H1 (cell line): ENCODE measurements around the gene CLEC1B. TPM values are rescaled to one million over a fixed set of nuclear protein-coding genes. Genes with fewer than 3 reads are reported as not detected.

ENCODE experiments used
- CTCF ChIA-PET: fragments of 300-600 bp; sonication (Branson Sonifier 250); formaldehyde crosslinking; loops from one replicate; lab custom pipeline; 2021; ENCODE audit not compliant: partially characterized antibody; lab: Charles Lee
- POLR2A ChIA-PET: fragments of 300-600 bp; sonication (Branson Sonifier 250); formaldehyde crosslinking; loops from one replicate; lab custom pipeline; 2021; ENCODE audit warnings: inconsistent platforms; ENCODE audit not compliant: partially characterized antibody; lab: Charles Lee
- DNase-seq, 2 experiments: peaks; one replicate each; pipeline versions ENCODE4 v3.0.0 to v3.0.0-alpha.2; 2010 to 2022; ENCODE audit warnings: low spot score in 2 of 2, low read depth in 1 of 2, mixed read lengths in 1 of 2
- FAIRE-seq: peaks from 2 replicates; lab custom pipeline; 2011; peaks lifted over from hg19 to GRCh38; lab: Jason Lieb, UNC
- H2AFZ ChIP-seq: 2 replicates; pipeline ENCODE4 v1.8.1; 2012; ENCODE audit warnings: low read length, inconsistent platforms
- H2AK5ac ChIP-seq: 2 replicates; pipeline ENCODE4 v1.6.1; 2013; ENCODE audit warnings: low read depth, low read length
- H2BK120ac ChIP-seq: replicated peaks from 2 replicates; pipeline ENCODE3; 2013; ENCODE audit warnings: low read depth, low read length, inconsistent platforms
- H2BK12ac ChIP-seq: 2 replicates; pipeline ENCODE4 v1.6.1; 2013; ENCODE audit warnings: low read depth, low read length
- H2BK15ac ChIP-seq: 2 replicates; pipeline ENCODE4 v1.6.1; 2013; ENCODE audit warnings: low read length
- H2BK20ac ChIP-seq: 2 replicates; pipeline ENCODE4 v1.6.1; 2013; ENCODE audit warnings: low read length
- H2BK5ac ChIP-seq: 2 replicates; pipeline ENCODE4 v1.6.1; 2013; ENCODE audit warnings: low read depth, low read length
- H3K14ac ChIP-seq: 2 replicates; pipeline ENCODE4 v1.6.1; 2013; ENCODE audit warnings: inconsistent platforms; ENCODE audit not compliant: insufficient read length
- H3K18ac ChIP-seq: 2 replicates; pipeline ENCODE4 v1.6.1; 2013; ENCODE audit warnings: low read length; ENCODE audit errors: extremely low read depth
- H3K23ac ChIP-seq: 2 replicates; pipeline ENCODE4 v1.6.1; 2013; ENCODE audit warnings: inconsistent platforms; ENCODE audit not compliant: insufficient read length
- H3K23me2 ChIP-seq: 2 replicates; pipeline ENCODE4 v1.6.1; 2013; ENCODE audit warnings: low read depth, low read length
- H3K27ac ChIP-seq: 2 replicates; pipeline ENCODE4 v1.6.1; 2011; ENCODE audit warnings: low read depth, low read length, inconsistent platforms
- H3K27me3 ChIP-seq, 4 experiments: replicated peaks in 1 of 4; 1 replicate in 1 of 4; 2 replicates in 3 of 4; pipeline versions ENCODE4 v1.6.1 to v1.8.1; 2011 to 2013; ENCODE audit warnings: low read length in 3 of 4, mild to moderate bottlenecking in 3 of 4, inconsistent platforms in 2 of 4, mixed read lengths in 2 of 4, moderate library complexity in 1 of 4; ENCODE audit not compliant: control insufficient read depth in 3 of 4, insufficient read depth in 3 of 4; ENCODE audit errors: extremely low read depth in 1 of 4
- H3K36me3 ChIP-seq, 4 experiments: 2 replicates each; pipeline versions ENCODE4 v1.6.1 to v1.8.1; 2011 to 2013; ENCODE audit warnings: mild to moderate bottlenecking in 4 of 4, low read length in 3 of 4, moderate library complexity in 2 of 4, control low read depth in 1 of 4, inconsistent platforms in 1 of 4; ENCODE audit not compliant: insufficient read depth in 4 of 4, control insufficient read depth in 2 of 4
- H3K4ac ChIP-seq: replicated peaks from 2 replicates; pipeline ENCODE3; 2013; ENCODE audit warnings: low read length, low read depth, mixed read lengths, inconsistent platforms; ENCODE audit not compliant: insufficient read length
- H3K4me1 ChIP-seq, 4 experiments: replicated peaks in 1 of 4; 1 replicate in 1 of 4; 2 replicates in 3 of 4; pipeline versions ENCODE4 v1.6.1 to v1.8.1; 2011 to 2013; ENCODE audit warnings: low read length in 3 of 4, inconsistent platforms in 2 of 4, mixed read lengths in 1 of 4; ENCODE audit not compliant: insufficient read depth in 4 of 4, control insufficient read depth in 3 of 4
- H3K4me2 ChIP-seq, 2 experiments: 2 replicates each; pipeline versions ENCODE4 v1.6.1 to v1.8.1; 2011 to 2013; ENCODE audit warnings: low read depth in 2 of 2, low read length in 2 of 2, control low read depth in 1 of 2, inconsistent platforms in 1 of 2, mild to moderate bottlenecking in 1 of 2; ENCODE audit not compliant: insufficient read depth in 1 of 2
- H3K4me3 ChIP-seq, 4 experiments: fragments of 200-600, 300-600 bp in 1 of 4; sonication (generic), shearing (Covaris generic), sonication (Bioruptor Twin) in 1 of 4; 2 replicates each; pipeline versions ENCODE4 v1.5.1 to v1.8.1; 2011 to 2016; ENCODE audit warnings: low read length in 4 of 4, low read depth in 3 of 4, control low read depth in 2 of 4, inconsistent platforms in 2 of 4, mild to moderate bottlenecking in 2 of 4, mixed read lengths in 1 of 4, moderate library complexity in 1 of 4; ENCODE audit not compliant: insufficient read depth in 2 of 4; ENCODE audit errors: extremely low read depth in 1 of 4
- H3K56ac ChIP-seq: replicated peaks from 2 replicates; pipeline ENCODE3; 2013; ENCODE audit warnings: low read depth, mild to moderate bottlenecking, mixed read lengths, low read length, inconsistent platforms; ENCODE audit not compliant: insufficient read length
- H3K79me1 ChIP-seq: 2 replicates; pipeline ENCODE4 v1.6.1; 2013; ENCODE audit warnings: low read depth, low read length, control low read depth
- H3K79me2 ChIP-seq, 2 experiments: 2 replicates each; pipeline versions ENCODE4 v1.6.1 to v1.8.1; 2012 to 2013; ENCODE audit warnings: low read length in 2 of 2, mild to moderate bottlenecking in 2 of 2, inconsistent platforms in 1 of 2; ENCODE audit not compliant: insufficient read depth in 2 of 2, control insufficient read depth in 1 of 2
- H3K9ac ChIP-seq, 4 experiments: replicated peaks in 1 of 4; 1 replicate in 1 of 4; 2 replicates in 3 of 4; pipeline versions ENCODE4 v1.6.1 to v1.8.1; 2011 to 2013; ENCODE audit warnings: low read depth in 3 of 4, low read length in 3 of 4, control low read depth in 2 of 4, mild to moderate bottlenecking in 2 of 4, moderate library complexity in 2 of 4, inconsistent platforms in 1 of 4; ENCODE audit errors: extremely low read depth in 1 of 4
- H3K9me3 ChIP-seq, 2 experiments: 2 replicates each; pipeline versions ENCODE4 v1.6.1 to v1.8.1; 2012 to 2013; ENCODE audit warnings: mild to moderate bottlenecking in 2 of 2, moderate library complexity in 2 of 2, control low read depth in 1 of 2, inconsistent platforms in 1 of 2, low read depth in 1 of 2, low read length in 1 of 2, mixed read lengths in 1 of 2; ENCODE audit not compliant: insufficient read depth in 2 of 2
- H4K20me1 ChIP-seq, 2 experiments: replicated peaks in 1 of 2; 2 replicates each; pipeline versions ENCODE3 to v1.8.1; 2011 to 2013; ENCODE audit warnings: inconsistent platforms in 2 of 2, low read length in 2 of 2, mild to moderate bottlenecking in 1 of 2; ENCODE audit not compliant: insufficient read depth in 2 of 2, control insufficient read depth in 1 of 2
- H4K5ac ChIP-seq: 2 replicates; pipeline ENCODE4 v1.6.1; 2013; ENCODE audit warnings: low read length, low read depth, mixed read lengths, inconsistent platforms; ENCODE audit not compliant: insufficient read length
- H4K8ac ChIP-seq: 2 replicates; pipeline ENCODE4 v1.8.0; 2013; ENCODE audit warnings: mild to moderate bottlenecking, moderate library complexity, low read length, inconsistent platforms; ENCODE audit not compliant: insufficient read depth; ENCODE audit errors: extremely low read depth
- H4K91ac ChIP-seq: replicated peaks from 2 replicates; pipeline ENCODE3; 2013; ENCODE audit warnings: low read length, mixed read lengths, inconsistent platforms; ENCODE audit not compliant: insufficient read length
- BACH1 ChIP-seq: IDR thresholded peaks from 2 replicates; pipeline ENCODE4 v1.6.1; 2012; ENCODE audit warnings: low read length, improper control_type of control experiment
- CBX8 ChIP-seq: fragments of 300-800, 300-1000 bp; sonication (generic); IDR thresholded peaks from 2 replicates; pipeline ENCODE4 v1.7.1; 2016; ENCODE audit warnings: low read depth, low read length, borderline replicate concordance
- CHD1 ChIP-seq: IDR thresholded peaks from 2 replicates; pipeline ENCODE4 v1.6.1; 2012; ENCODE audit warnings: low read depth, low read length, improper control_type of control experiment
- CTBP2 ChIP-seq: IDR thresholded peaks from 2 replicates; pipeline ENCODE4 v1.7.0; 2011; ENCODE audit warnings: borderline replicate concordance, mild to moderate bottlenecking, moderate library complexity, mixed read lengths, low read length; ENCODE audit not compliant: insufficient read depth, insufficient read length
- GTF2F1 ChIP-seq: IDR thresholded peaks from 2 replicates; pipeline ENCODE4 v1.6.1; 2012; ENCODE audit warnings: low read depth, low read length, improper control_type of control experiment, borderline replicate concordance
- KDM5A ChIP-seq: fragments of 200-600 bp; IDR thresholded peaks from 2 replicates; pipeline ENCODE4 v1.7.1; 2012; ENCODE audit warnings: mild to moderate bottlenecking, low read length, inconsistent platforms, mixed read lengths
- MAFK ChIP-seq: IDR thresholded peaks from 2 replicates; pipeline ENCODE4 v1.6.1; 2012; ENCODE audit warnings: low read depth, mild to moderate bottlenecking, improper control_type of control experiment, low read length
- NRF1 ChIP-seq: IDR thresholded peaks from 2 replicates; pipeline ENCODE4 v1.6.1; 2011; ENCODE audit warnings: mild to moderate bottlenecking, low read depth, low read length, improper control_type of control experiment
- RBBP5 ChIP-seq: IDR thresholded peaks from 2 replicates; pipeline ENCODE4 v1.7.1; 2012; ENCODE audit warnings: low read depth, mild to moderate bottlenecking, inconsistent platforms, low read length, moderate library complexity, borderline replicate concordance
- SIN3A ChIP-seq, 2 experiments: IDR thresholded peaks in 1 of 2; conservative IDR thresholded peaks in 1 of 2; 2 replicates each; pipeline ENCODE4 v1.6.1; 2011 to 2012; ENCODE audit warnings: low read length in 2 of 2, improper control_type of control experiment in 1 of 2, low read depth in 1 of 2, mild to moderate bottlenecking in 1 of 2
- TAF7 ChIP-seq: optimal IDR thresholded peaks from 2 replicates; pipeline ENCODE3; 2011; ENCODE audit warnings: low read depth, mild to moderate bottlenecking, inconsistent platforms, low read length, moderate library complexity, borderline replicate concordance
- WGBS, 2 experiments: shearing (Covaris generic) in 1 of 2; methylation state at CpG; one replicate each; pipeline versions ENCODE4 v1.1.6 to v1.1.7; 2013 to 2015; ENCODE audit warnings: low lambda C conversion rate in 2 of 2, mixed read lengths in 2 of 2, inconsistent platforms in 1 of 2, low coverage in 1 of 2, missing lambda C conversion rate in 1 of 2; ENCODE audit not compliant: insufficient replicate concordance in 2 of 2, insufficient coverage in 1 of 2, insufficient read length in 1 of 2; ENCODE audit errors: extremely low coverage in 1 of 2, missing lambda C conversion rate in 1 of 2; 5-methylcytosine and 5-hydroxymethylcytosine counted together
- polyA plus RNA-seq, 7 experiments: library from polyadenylated mRNA; depleted of rRNA in 3 of 7; stranded (reverse) in 5 of 7; unstranded in 2 of 7; fragments of >200 nt in 5 of 7; fragments of 200-250 nt in 2 of 7; gene quantifications; 1 replicate in 5 of 7; 2 replicates in 1 of 7; 4 replicates in 1 of 7; pipeline versions ENCODE4 v1.2.1 to v1.2.3, GENCODE V29; 2011 to 2013; ENCODE audit warnings: missing spikeins in 2 of 7, mixed read lengths in 2 of 7
- total RNA-seq: library from RNA; stranded (reverse); fragmentation: NEBNext Ultra II Directional; extraction: Animal tissue kit (Norgen Biotek cat#: 25700); gene quantifications from 2 replicates; pipeline ENCODE4 v1.2.1, GENCODE V29; 2021
- TF ChIP-seq, protein P1 (sequence below): IDR thresholded peaks from 2 replicates; pipeline ENCODE4 v1.6.1; 2012; ENCODE audit warnings: inconsistent platforms

CLEC1B gene
- total and polyA plus RNA-seq, 2 of the 8 experiments (the other 6 are each of a cell fraction or from before 2014, with no cell fraction given): not detected

- H3K4me3 ChIP-seq: no peak overlapping the region
- no peak overlapping the region for H3K9ac ChIP-seq
- DNase-seq (no peak), FAIRE-seq (no peak)
- no peak overlapping the region for H4K8ac ChIP-seq
- ChIA-PET CTCF (interaction anchor here (0.5 to 1.8 kb wide), 3 partner anchors 9 to 191 kb away, joined by 3 to 6 read pairs (median 5); no protein-coding TSS in a partner anchor), POLR2A (no interaction called here)
- H2AK5ac ChIP-seq: no peak overlapping the region
- no peak overlapping the region for H3K27ac ChIP-seq
- no peak overlapping the region for H2BK120ac ChIP-seq
- no peak overlapping the region for H3K56ac ChIP-seq
- H3K27me3 ChIP-seq: no peaks in the 10 kb centered on the region
- no peaks in the 10 kb centered on the region for H3K4me1 ChIP-seq
- H2BK20ac ChIP-seq: no peak overlapping the region
- H3K9me3 ChIP-seq: peaks cover 0 to 8% of the 10 kb centered on the region in 2 experiments; a peak in 2 of 4 replicates
- H3K79me2 ChIP-seq: no peaks in the 10 kb centered on the region
- no peak overlapping the region for H4K91ac ChIP-seq
- no peak overlapping the region for H3K23ac ChIP-seq
- H3K18ac ChIP-seq: no peak overlapping the region
- no peaks in the 10 kb centered on the region for H4K20me1 ChIP-seq
- H2AFZ ChIP-seq: no peak overlapping the region
- no peak overlapping the region for H2BK12ac ChIP-seq
- no peak overlapping the region for H2BK5ac ChIP-seq
- no peak overlapping the region for H3K14ac ChIP-seq
- WGBS, 2 experiments: 100% methylated on average over 3 of the region's 3 CpGs; no CpG with 5 or more reads in 1 of the 2 experiments
- no peaks in the 10 kb centered on the region for H3K23me2 ChIP-seq
- H3K4me2 ChIP-seq: no peak overlapping the region
- H3K4ac ChIP-seq: no peak overlapping the region
- H4K5ac ChIP-seq: no peak overlapping the region
- no peaks in the 10 kb centered on the region for H3K36me3 ChIP-seq
- no peak overlapping the region for H2BK15ac ChIP-seq
- H3K79me1 ChIP-seq: no peaks in the 10 kb centered on the region
- no peak for TF ChIP-seq MAFK
- TF ChIP-seq GTF2F1: no peak
- no peak for TF ChIP-seq BACH1
- TF ChIP-seq RBBP5: no peak
- no peak for TF ChIP-seq TAF7
- TF ChIP-seq, protein P1, sequence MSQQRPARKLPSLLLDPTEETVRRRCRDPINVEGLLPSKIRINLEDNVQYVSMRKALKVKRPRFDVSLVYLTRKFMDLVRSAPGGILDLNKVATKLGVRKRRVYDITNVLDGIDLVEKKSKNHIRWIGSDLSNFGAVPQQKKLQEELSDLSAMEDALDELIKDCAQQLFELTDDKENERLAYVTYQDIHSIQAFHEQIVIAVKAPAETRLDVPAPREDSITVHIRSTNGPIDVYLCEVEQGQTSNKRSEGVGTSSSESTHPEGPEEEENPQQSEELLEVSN: no peak
- TF ChIP-seq CBX8: no peak
- TF ChIP-seq SIN3A (conservative IDR thresholded peaks at IDR 0.05 in 1 of 2, IDR thresholded peaks at IDR 0.05 in 1 of 2; ENCODE audit: low read depth in 1 of 2, low read length in 2 of 2): no peak
- TF ChIP-seq CTBP2: no peak
- no peak for TF ChIP-seq NRF1
- no peak for TF ChIP-seq CHD1
- TF ChIP-seq KDM5A: no peak
Measured at GRCh38 chr12:9948606-9949296, 50.2 kb downstream of the CLEC1B start.
